WTC11 (cell line): ENCODE results near the gene IL20RA. TPM values are rescaled to one million over a fixed set of nuclear protein-coding genes. Genes with fewer than 3 reads are reported as not detected.

Experiments
- ATAC-seq: fragments of 200-7000 bp; cut with Tn5 transposase; 2 replicates; pipeline ENCODE4 v1.10.0; 2021; ENCODE audit warnings: mild to moderate bottlenecking, moderate library complexity
- CTCF ChIA-PET: fragments of 300-600 bp; sonication (Branson Sonifier 250); formaldehyde crosslinking; loops from one replicate; lab custom pipeline; 2021; ENCODE audit warnings: antibody characterized with exemption; lab: Charles Lee
- POLR2A ChIA-PET: fragments of 350-600 bp; sonication (Branson Sonifier 250); formaldehyde crosslinking; loops from one replicate; lab custom pipeline; 2021; ENCODE audit warnings: antibody characterized with exemption; lab: Charles Lee
- DNase-seq: peaks from one replicate; pipeline ENCODE4 v3.0.0; 2021; ENCODE audit warnings: low spot score
- H3K27ac Mint-ChIP-seq: 2 replicates; pipeline ENCODE4 v1.8.0; 2021; ENCODE audit warnings: mixed read lengths
- H3K27me3 Mint-ChIP-seq: 2 replicates; pipeline ENCODE4 v1.8.0; 2021; ENCODE audit warnings: low read depth, mild to moderate bottlenecking, moderate library complexity, mixed read lengths
- H3K36me3 Mint-ChIP-seq: 2 replicates; pipeline ENCODE4 v1.8.0; 2021; ENCODE audit warnings: mixed read lengths
- H3K4me1 Mint-ChIP-seq: 2 replicates; pipeline ENCODE4 v1.8.0; 2022; ENCODE audit warnings: mixed read lengths
- H3K4me3 Mint-ChIP-seq: 2 replicates; pipeline ENCODE4 v1.8.0; 2021; ENCODE audit warnings: mild to moderate bottlenecking, moderate library complexity, mixed read lengths
- H3K9me3 Mint-ChIP-seq: 2 replicates; pipeline ENCODE4 v1.8.0; 2021; ENCODE audit warnings: mixed read lengths
- CDX4 ChIP-seq: fragments of 250-450 bp; sonication (Bioruptor Pico); IDR thresholded peaks from 2 replicates; pipeline ENCODE4 v1.9.0; 2021; ENCODE audit warnings: moderate library complexity, mild to moderate bottlenecking, inconsistent platforms, borderline replicate concordance
- CTCF ChIP-seq: fragments of 200-600 bp; IDR thresholded peaks from 2 replicates; pipeline ENCODE4 v1.8.0; 2022; ENCODE audit warnings: antibody characterized with exemption
- ETV6 ChIP-seq: sonication (generic); formaldehyde crosslinking; IDR thresholded peaks from 2 replicates; pipeline ENCODE4 v1.8.1; 2022; ENCODE audit warnings: mild to moderate bottlenecking, missing genetic modification reagents
- FOXJ3 ChIP-seq: sonication (generic); formaldehyde crosslinking; IDR thresholded peaks from 2 replicates; pipeline ENCODE4 v1.9.0; 2021; ENCODE audit warnings: missing genetic modification reagents, mild to moderate bottlenecking, borderline replicate concordance
- GABPB1 ChIP-seq: sonication (generic); formaldehyde crosslinking; IDR thresholded peaks from 2 replicates; pipeline ENCODE4 v1.8.1; 2023; ENCODE audit warnings: mild to moderate bottlenecking, missing genetic modification reagents
- NR2C2 ChIP-seq: sonication (generic); formaldehyde crosslinking; IDR thresholded peaks from 2 replicates; pipeline ENCODE4 v1.8.0; 2022; ENCODE audit warnings: mild to moderate bottlenecking, missing genetic modification reagents
- PREB ChIP-seq: sonication (generic); formaldehyde crosslinking; IDR thresholded peaks from 2 replicates; pipeline ENCODE4 v1.8.1; 2022; ENCODE audit warnings: mild to moderate bottlenecking, missing genetic modification reagents, moderate library complexity, borderline replicate concordance
- SMAD3 ChIP-seq: sonication (generic); formaldehyde crosslinking; IDR thresholded peaks from 2 replicates; pipeline ENCODE4 v1.8.0; 2022; ENCODE audit warnings: missing genetic modification reagents, mild to moderate bottlenecking, borderline replicate concordance
- ZBTB43 ChIP-seq: sonication (generic); formaldehyde crosslinking; IDR thresholded peaks from 2 replicates; pipeline ENCODE4 v1.8.1; 2023; ENCODE audit warnings: mild to moderate bottlenecking, missing genetic modification reagents
- ZNF138 ChIP-seq: sonication (generic); formaldehyde crosslinking; conservative IDR thresholded peaks from 2 replicates; pipeline ENCODE4 v1.8.1; 2022; ENCODE audit warnings: mild to moderate bottlenecking, moderate library complexity, missing genetic modification reagents
- ZNF281 ChIP-seq: sonication (generic); formaldehyde crosslinking; IDR thresholded peaks from 2 replicates; pipeline ENCODE4 v1.8.0; 2023; ENCODE audit warnings: mild to moderate bottlenecking, missing genetic modification reagents
- ZNF512 ChIP-seq: sonication (generic); formaldehyde crosslinking; IDR thresholded peaks from 2 replicates; pipeline ENCODE4 v1.8.1; 2022; ENCODE audit warnings: missing genetic modification reagents, borderline replicate concordance
- ZNF671 ChIP-seq: fragments of 250-450 bp; sonication (Bioruptor Pico); IDR thresholded peaks from 2 replicates; pipeline ENCODE4 v1.8.0; 2021; ENCODE audit warnings: mild to moderate bottlenecking
- total RNA-seq: library from RNA; stranded (reverse); gene quantifications from 3 replicates; pipeline ENCODE4 v1.2.3, GENCODE V29; 2021

IL20RA gene
- total RNA-seq, 1 experiment from 2014 or later, result 1.3 TPM

GRCh38 chr6:136992113-136992512, 52.7 kb downstream of the IL20RA start:
- H3K4me1 Mint-ChIP-seq, result peaks cover 54% of the 10 kb centered on the region

GRCh38 chr6:136991646-136992045, 53.1 kb downstream of the IL20RA start:
- no peak overlapping the region for H3K4me3 Mint-ChIP-seq
- no peak overlapping the region for H3K27ac Mint-ChIP-seq
- peaks cover 54% of the 10 kb centered on the region for H3K4me1 Mint-ChIP-seq
- CTCF ChIA-PET, result interaction anchor here (0.5 to 1.7 kb wide), 3 partner anchors 34 to 1847 kb away, joined by 4 to 5 read pairs (median 5); no protein-coding TSS in a partner anchor
- ATAC-seq (no peak), DNase-seq (no peak)
- peaks cover 3% of the 10 kb centered on the region for H3K27me3 Mint-ChIP-seq
- no peak for TF ChIP-seq FOXJ3 (CRISPR knock-in tag)
- no peak for TF ChIP-seq ZNF671 (CRISPR knock-in tag)
- TF ChIP-seq CTCF, result no peak
- no peak for TF ChIP-seq ZBTB43 (CRISPR knock-in tag)
- TF ChIP-seq ETV6 (CRISPR knock-in tag), result no peak
- no peak for TF ChIP-seq NR2C2 (CRISPR knock-in tag)
- TF ChIP-seq ZNF138, result no peak
- no peak for TF ChIP-seq GABPB1 (CRISPR knock-in tag)
- TF ChIP-seq ZNF281 (CRISPR knock-in tag), result no peak
- no peak for TF ChIP-seq PREB (CRISPR knock-in tag)
- TF ChIP-seq SMAD3 (CRISPR knock-in tag), result no peak
- H3K36me3 Mint-ChIP-seq, result no peaks in the 10 kb centered on the region
- POLR2A ChIA-PET, result no interaction called here
- H3K9me3 Mint-ChIP-seq, result no peaks in the 10 kb centered on the region

More at GRCh38 chr6:136992113-136992512, 52.7 kb downstream of the IL20RA start:
- H3K27ac Mint-ChIP-seq, result no peak overlapping the region
- 0 out of 2 replicates have a peak, but pooled peaks cover 2% of the 10 kb centered on the region for H3K9me3 Mint-ChIP-seq
- CTCF ChIA-PET, result interaction anchor here (0.5 kb wide), 1 partner anchor 1848 kb away, joined by 5 read pairs; no protein-coding TSS in a partner anchor
- POLR2A ChIA-PET, result no interaction called here
- ATAC-seq, result no peak
- no peak for DNase-seq
- TF ChIP-seq ZNF512 (CRISPR knock-in tag), result no peak
- no peak for TF ChIP-seq CDX4 (CRISPR knock-in tag)
- H3K4me3 Mint-ChIP-seq, result no peak overlapping the region
- no peaks in the 10 kb centered on the region for H3K36me3 Mint-ChIP-seq
- H3K27me3 Mint-ChIP-seq, result peaks cover 2% of the 10 kb centered on the region; the same call in 1 of the 2 replicates
